HG03521 (cell line): ENCODE measurements around the gene PTPMT1.

Experiments
- ATAC-seq: cut with Tn5 transposase; IDR thresholded peaks from one replicate; pipeline ENCODE4 v1.9.1; 2021; ENCODE audit warnings: mild to moderate bottlenecking, moderate library complexity; ENCODE audit not compliant: unreplicated experiment

PTPMT1 gene

DNA sequence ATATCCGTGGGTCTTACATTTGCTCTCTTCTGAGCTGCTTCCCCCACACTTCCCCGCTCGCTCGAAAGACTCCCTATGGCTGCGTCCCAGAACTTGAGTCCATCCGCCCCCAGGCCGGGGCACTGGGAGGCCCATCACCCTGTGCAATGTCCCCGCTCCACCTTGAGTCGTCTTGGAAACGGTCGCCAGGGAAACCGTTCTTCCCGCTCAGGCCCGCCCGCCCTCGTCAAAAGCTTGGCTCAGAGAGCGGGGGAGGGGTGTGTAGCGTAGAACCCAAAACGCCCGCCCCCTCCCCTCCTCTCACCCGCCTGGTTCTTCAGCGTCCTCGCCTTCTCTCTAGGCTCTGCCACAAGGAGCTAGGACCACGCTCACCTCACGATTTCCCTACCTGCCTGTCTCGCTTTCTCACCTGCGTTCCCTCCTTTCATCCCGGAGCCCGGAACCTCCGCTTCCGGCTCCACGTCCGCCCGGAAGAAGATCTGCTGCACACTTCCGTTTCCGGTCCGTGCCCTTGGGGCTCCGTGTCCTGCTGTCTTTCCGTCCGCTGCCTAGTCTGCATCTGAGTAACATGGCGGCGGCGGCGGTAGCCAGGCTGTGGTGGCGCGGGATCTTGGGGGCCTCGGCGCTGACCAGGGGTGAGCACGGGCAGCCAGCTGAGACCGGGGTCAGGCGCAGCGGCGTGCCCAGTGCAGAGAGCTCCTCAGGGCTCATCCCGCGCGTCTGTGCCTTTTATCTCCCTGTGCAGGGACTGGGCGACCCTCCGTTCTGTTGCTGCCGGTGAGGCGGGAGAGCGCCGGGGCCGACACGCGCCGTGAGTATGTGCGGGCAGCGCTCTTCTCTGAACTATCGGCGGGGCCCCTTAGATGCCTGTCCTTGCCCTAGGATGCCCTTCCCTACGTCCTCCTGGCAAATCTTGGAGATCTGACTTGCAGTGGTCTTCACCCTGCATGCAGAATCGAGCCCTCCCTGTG, 13.4 kb downstream of the PTPMT1 start, which contains the start of the genes KBTBD4 and NDUFS3:
Gene KBTBD4 (minus strand): TSS at position 447 of the 971 bp plus-strand sequence. CDS start 19 bp downstream, at position 428.
Gene NDUFS3 (plus strand): TSS at position 551 of the 971 bp plus-strand sequence. CDS start 18 bp downstream, at position 569.
- peak; percentile 90 for ATAC-seq

DNA sequence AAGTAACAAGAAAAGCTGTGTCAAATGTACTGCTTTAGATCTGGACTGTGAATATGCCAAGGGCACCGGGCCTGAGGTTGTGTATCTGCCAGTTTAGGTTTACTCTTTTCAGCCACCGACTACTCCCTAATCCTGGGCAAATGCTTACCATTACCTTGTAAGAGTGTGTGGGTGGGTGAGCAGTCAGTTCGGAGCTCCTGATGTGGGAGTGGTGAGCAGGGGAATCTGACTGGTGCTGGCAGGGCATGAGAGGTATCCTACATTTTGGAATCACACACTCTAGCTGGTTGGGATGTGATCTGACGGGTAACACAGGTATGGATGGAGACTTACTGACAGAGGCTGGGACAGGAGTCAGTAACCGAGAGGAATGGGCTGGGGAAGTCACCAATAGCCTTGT, 18.4 kb downstream of the PTPMT1 start:
- no peak for ATAC-seq

DNA sequence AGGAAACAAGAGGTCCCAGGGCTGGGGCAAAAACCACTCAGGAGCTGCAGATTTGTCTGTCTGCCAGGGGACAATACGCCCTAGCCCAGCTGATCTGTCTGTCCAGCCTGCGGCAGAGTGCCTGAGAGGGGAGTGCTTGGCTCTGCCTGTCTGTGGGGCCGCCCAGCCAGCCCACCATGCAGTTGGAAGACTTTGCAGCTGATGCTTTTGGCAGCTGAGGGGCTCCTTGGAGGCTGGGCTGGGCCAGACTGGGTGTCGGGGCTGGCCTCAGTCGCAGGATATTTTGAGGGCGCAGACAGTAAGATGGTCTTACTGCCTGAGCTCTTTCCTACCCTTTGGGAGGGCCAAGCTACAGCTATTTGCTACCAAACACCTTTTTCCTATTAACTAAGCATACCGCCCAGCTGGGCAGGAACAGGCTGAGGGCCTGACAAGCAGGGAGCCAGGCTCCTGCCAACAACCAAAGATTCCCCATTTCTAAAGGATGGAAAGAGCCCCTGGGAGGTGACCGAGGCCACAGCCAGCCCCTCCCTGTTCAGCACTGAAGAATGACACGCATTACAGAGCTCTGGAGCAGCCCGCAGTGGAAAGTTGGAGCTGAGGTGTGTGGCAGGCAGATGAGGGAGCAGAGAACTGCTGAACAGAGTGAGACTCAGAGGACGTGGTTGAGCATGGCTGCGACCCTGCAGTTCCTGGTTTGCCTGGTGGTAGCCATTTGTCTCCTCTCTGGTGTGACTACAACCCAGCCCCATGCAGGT, 20.9 kb downstream of the PTPMT1 start, which contains the start of gene FAM180B:
Gene FAM180B (plus strand): TSS at position 581 of the 758 bp plus-strand sequence. CDS start 91 bp downstream, at position 672.
- no peak for ATAC-seq

DNA sequence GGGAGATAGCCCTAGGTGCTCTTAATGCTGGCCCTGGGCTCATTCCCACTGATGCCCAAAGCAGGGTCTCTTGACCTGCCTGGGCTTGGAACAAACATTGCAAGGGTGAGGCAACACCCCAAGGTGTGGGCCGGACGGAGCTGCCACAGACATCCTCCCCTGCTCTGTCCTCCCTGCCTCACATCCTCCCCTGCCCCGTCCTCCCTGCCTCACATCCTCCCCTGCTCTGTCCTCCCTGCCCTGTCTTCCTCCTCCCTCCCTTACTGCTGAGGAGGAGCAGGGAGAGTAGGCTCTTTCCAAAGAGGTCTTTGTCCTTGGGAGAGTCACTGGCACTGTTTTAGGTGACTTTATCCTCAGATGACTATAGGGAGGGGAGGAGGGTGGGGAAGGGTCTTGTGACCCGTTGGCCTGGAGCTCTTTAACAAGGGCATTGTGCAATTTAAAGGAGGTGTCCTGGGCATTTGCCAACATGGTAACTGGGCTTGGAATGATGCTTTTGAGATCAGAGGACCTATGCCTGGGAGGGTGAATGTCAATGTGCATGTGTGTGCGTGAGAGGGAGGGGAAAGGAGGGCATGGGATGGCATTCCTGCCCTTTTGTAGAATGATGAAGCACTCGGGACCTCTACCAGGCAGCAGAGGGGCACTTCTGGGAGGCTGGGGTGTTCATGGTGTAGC, 21.8 kb downstream of the PTPMT1 start:
- no peak for ATAC-seq

DNA sequence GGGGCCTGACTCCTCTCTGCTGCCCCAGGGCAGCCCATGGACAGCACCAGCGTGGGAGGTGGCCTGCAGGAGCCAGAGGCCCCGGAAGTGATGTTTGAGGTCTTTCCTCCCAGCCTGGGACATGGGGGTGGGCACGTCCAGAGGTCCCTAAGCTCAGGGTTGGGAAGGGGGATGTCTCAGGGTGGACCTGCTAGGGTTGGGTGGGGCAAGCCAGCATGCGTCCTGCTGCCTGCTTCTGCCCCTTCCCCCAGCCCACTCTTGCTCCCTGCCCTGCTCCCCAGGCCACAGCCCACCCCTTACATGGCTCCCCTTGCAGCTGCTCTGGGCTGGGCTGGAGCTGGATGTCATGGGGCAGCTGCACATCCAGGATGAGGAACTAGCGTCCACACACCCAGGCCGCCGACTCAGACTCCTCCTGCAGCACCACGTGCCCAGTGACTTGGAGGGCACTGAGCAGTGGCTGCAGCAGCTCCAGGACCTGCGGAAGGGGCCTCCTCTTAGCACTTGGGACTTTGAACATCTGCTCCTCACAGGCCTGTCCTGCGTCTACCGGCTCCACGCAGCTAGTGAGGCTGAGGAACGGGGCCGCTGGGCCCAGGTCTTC, 22.4 kb downstream of the PTPMT1 start:
- ATAC-seq: no peak

DNA sequence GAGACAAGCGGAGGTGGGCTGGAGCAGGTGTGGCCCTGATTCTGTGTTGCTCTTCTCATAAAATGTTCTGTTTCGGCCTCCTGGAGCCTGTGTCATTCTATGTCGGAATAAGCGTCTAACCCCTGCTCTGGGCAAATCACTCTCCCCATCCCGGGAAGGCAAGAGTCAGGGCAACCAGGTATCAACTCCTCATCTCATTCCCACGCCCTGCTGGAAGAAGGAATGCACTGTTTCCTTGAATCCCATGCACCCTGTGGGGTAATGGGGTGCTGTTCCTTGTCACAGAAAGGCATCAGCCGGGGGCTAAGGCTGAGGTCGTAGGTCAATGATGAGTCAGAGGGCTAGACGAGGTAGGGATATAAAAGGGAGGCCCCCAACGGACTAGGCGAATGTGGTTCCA, 23.7 kb downstream of the PTPMT1 start:
- no peak for ATAC-seq

DNA sequence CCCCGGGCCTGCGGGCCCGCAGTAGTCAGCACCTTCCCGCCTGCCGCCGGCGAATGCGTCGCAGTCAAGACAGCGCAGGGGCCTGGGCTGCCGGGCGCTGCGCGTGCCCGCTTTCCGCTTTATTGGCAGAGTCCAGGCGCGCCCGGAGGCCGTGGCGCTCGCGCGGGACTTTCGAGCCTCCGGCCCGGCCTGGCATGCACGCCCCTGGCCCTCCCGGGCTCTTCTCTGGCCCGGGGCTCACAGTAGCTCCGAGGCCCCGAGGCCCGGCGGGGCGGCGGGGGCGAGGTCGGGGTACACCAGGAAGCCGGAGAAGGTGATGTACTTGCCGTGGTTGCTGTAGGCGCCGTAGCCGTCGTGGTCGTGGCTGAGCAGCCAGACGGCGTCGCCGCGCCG, 24.2 kb downstream of the PTPMT1 start:
- ATAC-seq: no peak

DNA sequence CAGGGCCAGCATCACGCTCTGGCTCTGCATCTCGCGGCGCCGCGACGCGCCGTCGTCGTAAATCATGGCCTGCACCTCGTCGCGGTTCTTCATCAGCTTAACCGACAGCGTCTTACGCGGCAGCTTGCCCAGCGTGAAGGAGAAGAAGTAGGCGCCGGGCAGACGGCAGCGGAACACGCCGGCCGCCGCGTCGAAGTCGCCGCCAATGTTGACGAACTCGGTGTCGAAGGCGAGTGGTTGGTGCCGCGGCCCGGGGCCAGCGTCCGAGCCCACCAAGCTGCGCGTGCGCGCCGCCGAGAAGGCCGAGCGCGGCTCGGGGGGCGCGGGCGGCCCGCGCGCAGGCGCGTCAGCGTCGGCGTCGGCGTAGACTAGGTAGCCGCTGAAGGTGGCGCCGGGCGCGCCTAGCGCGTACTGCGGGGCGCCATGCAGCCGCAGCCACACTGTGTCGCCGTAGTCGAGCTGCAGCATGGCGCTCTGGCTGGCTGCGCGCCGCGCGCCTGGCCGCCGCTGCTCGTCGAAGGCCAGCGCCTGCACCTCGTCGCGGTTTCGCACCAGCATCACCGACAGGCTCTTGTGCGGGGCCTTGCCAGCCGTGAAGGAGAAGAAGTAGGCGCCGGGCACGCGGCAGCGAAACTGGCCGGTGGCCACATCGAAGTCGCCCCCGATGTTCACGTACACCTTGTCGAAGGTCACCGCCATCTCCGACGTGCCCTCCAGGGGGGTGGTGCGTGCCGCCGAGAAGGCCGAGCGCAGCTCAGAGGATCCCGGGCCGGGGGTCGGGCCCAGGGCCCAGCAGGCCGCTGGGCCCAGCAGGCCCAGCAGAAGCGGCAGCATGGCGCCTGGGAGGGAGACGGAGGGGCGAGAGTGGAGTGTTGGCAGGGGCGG, 24.8 kb downstream of the PTPMT1 start:
- no peak for ATAC-seq

DNA sequence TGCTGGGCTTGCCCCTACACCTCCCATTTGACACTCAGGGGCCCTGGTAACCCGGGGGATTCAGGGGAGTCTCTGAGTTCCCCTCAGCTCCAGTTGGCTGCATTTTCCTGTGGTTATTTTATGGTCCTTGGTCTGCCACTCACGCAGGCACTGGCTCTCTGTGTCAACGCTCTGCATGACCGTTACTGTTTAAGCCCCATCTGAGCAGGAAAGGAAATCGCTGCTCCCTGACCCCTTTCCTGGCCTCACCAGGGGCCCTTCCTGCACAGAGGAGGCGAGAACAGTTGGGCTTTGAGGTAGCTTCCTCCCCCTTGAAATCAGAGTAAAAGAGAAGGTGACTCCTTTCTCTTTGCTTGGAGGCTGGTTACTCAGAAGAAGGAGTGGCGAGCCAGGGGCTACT, 26.4 kb downstream of the PTPMT1 start:
- ATAC-seq: no peak

DNA sequence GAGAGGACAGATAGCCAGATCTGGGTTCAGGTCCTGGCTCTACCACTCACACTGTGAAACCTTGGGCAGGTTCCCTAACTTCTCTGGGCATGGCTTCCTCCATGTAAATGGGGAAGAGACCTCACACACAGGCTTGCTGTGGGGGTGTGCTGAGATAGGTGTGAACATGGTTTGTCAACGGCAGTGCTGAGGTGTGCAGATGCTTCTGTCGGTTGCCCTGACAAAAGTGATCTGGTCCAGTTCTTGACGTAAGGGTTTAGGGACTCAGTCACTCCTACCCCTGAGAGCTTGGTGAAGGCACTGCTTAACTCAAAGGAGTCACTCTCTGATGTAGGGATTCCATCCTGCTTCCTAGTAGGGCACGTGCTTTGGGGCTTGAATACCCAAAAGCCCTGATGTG, 26.9 kb downstream of the PTPMT1 start:
- no peak for ATAC-seq

DNA sequence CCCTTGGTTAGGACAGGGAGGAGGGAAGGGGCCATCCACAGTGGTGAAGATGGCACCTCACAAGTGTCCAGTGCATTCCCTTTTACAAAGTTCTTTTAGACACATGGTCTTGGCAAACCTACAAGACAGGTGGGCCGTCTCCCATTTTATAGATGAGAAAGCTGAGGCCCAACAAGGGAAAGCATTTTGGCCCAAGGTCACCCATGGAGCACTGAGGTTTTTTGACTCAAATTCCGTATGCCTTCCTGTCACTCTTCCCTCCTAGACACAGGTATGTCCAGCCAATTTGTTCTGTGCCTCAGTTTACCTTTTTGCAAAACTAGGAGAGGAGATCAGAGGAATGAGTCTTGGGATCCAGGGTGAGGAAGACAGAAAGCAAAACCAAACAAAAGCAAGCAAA, 27.6 kb downstream of the PTPMT1 start:
- ATAC-seq: no peak

DNA sequence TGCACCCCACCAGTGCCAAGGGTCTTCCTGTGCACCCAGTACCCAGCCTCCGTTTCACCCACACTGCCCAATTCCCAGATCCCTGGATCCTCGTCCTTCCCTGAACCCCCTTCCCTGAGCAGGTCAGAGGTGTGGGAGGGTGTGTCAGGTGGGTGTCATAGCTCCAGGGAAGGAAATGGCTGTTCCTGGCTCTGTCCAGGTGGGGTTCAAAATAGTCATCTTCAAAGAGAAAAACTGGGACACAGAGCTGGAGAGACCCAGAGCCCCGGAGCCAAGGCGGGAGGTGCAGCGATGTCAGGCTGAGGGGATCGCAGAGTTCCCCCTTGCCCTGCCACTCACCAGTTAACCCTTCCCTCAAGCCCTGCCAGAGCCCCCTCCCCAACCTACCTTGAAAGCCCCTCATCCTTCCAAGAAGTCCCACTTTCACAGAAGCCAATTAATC, 28.1 kb downstream of the PTPMT1 start:
- no peak for ATAC-seq

DNA sequence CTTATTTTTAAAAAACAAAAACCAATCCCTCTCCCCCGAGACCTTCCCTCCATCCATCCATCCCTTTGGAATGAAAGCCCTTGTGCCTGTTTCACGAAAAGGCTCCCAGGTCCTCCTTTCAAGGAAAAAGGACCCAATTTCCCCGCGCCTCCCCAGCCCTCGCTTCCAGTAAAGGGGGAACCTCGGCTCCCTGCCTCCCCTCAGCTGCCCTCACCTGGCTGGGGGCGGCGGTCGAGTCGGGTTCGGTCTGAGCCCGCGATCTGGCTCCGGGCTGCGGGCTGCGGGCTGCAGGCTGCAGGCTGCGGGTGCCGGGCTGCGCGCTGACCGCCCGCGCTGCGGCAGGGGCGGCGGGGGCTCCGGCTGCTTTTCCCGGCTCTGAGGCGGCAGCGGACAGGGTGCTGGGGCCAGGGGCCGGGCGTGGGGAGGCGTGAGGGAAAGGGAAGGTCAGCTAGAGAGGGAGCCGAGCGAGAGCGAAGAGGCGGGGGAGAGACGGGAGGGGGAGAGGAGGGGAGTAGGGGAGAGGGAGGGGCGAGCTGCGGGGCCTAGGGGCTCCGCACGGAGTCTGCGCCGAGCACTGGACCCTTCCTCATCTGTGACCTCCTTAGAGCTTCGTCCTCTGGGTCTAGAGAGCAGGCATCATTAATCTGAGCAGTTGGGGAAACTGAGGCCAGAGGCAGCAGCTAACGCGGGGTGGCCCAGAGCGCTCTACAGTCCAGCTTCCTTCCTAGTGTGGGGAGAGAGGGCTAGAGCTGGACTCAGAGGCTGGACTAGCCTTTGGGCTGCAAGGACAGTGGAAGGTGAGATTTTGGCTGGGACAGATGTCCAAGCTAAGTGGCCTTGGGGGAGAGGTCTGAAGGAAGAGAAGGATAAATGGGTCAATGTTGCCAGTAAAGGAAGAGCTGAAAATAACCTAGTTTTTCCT, 28.8 kb downstream of the PTPMT1 start, which contains the start of gene C1QTNF4:
Gene C1QTNF4 (minus strand): TSS at position 478 of the 922 bp plus-strand sequence. CDS start 3,601 bp downstream, outside the sequence.
- no peak for ATAC-seq

DNA sequence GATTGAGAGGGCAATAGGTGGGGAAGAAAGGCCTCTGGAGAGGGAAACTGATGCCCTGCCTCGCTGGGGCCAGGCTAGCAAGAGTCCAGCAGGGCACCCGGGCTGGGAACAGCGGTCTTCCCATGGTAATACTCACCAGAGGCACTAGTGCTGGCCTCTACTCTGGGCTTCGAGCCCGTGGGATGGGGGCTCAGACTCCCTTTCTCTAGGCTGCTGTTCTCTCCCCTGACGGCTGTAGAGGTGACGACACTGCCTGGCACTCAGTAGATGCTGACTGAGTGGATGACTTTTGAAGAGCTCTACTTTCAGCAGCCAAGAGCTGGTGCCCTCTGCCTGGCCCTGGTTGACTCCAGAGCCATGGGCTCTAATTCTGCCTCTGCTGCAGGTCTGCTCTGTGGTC, 29.6 kb downstream of the PTPMT1 start:
- ATAC-seq: no peak

DNA sequence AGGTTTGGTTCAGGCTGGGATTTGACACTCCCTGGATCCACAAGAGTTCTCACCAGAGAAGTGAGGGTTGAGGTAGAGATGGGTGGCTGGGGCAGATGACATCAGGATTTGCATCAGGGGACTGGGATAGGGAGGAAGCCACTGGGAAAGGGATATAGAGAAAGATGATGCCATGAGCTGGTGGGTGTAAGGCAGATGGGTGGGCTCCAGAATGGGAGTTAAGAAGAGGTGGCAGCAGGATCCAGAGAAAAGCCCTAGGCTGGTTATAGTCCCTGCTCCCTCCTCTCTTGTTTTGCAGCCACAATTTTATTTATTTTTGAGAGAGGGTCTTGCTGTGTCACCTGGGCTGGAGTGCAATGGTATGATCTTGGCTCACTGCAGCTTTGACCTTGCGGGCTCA, 30.6 kb downstream of the PTPMT1 start:
- no peak for ATAC-seq

DNA sequence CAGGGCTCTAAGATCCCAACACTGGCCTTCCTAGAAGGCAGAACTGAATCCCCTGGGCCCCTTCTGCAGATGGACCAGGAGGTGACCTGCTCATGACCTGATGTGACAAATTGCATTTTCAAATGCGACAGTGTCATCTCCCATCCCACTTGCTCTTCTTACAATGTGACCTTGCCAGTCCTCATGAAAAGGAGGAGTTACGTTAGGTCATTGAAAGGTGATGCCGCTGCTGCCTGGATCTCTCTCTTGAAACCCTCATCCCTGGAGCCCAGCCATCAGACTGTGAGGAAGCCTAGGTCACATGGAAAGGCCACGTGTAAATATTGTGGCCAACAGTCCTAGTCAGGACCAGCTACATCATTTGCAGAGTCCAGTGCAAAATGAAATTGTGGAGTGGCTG, 34.5 kb downstream of the PTPMT1 start:
- no peak for ATAC-seq

DNA sequence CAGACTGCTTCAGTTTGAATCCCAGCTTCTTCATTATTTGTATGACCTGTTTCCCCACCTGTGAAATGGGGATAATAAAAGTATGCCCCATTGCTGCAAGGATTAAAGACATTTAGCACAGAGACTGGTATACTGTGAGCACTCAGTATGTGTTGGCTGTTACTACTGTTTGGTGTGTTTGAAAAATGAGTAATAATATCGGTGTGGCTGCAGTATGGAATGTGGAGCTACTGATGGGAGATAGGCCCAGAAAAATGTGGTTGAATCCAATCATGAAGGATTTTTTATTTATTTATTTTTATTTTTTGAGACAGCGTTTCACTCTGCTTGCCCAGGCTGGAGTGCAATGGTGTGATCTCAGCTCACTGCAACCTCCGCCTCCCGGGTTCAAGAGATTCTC, 37.9 kb downstream of the PTPMT1 start:
- ATAC-seq: no peak

DNA sequence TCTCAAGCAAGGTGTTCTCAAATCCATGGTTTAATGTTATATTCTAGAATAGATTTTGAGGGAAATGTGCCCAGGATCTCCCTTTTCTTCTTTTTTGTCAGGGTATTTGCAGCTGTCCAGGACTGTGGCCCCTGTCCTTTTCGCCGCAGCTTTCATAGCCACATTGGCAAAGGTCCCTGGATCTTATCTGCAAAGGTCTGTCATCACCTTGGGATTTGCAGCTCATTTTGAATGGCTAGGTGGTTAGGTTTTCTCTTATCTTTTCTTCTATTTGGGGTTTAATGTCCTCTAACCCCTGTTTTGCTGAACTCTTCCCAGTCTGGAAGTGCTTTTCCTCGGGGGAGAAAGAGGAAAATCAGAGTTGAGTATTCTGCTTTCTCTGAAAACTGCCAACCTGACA, 40.5 kb downstream of the PTPMT1 start:
- ATAC-seq: no peak
